Mesenteric fat pad (tissue), 1 donor: ENCODE data around the gene DCUN1D2. TPM values are rescaled to one million over a fixed set of nuclear protein-coding genes. Genes with fewer than 3 reads are reported as not detected.

Source experiments
- DNase-seq: peaks from one replicate; pipeline ENCODE4 v3.0.0-alpha.2; 2020; ENCODE audit warnings: low spot score
- total RNA-seq: library from RNA; stranded (reverse); fragmentation: NEBNext Ultra II Directional; extraction: Animal tissue kit (Norgen Biotek cat#: 25700); gene quantifications from one replicate; pipeline ENCODE4 v1.2.1, GENCODE V29; 2021
- donor health status: DM: yes; HTN: yes; CAD: no.

The DCUN1D2 gene
- total RNA-seq, 1 donor from 2014 or later: 21.7 TPM

DNA sequence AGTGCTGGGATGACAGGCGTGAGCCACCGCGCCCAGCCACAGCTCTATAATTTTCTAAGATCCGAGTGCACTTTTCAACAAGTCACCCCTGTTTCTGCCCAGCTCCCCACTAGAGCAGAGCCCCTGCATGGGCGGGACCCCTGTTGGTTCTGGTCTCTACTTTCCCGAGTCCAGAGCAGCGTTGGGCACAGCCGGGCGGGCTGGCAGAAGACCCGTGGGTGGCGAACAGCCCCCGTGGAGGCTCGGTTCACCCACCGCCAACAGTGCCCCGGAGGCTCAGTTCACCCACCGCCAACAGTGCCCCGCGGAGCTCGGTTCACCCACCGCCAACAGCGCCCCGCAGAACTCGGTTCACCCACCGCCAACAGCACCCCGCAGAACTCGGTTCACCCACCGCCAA lies 78.1 kb downstream of the DCUN1D2 start:
- no peak for DNase-seq

DNA sequence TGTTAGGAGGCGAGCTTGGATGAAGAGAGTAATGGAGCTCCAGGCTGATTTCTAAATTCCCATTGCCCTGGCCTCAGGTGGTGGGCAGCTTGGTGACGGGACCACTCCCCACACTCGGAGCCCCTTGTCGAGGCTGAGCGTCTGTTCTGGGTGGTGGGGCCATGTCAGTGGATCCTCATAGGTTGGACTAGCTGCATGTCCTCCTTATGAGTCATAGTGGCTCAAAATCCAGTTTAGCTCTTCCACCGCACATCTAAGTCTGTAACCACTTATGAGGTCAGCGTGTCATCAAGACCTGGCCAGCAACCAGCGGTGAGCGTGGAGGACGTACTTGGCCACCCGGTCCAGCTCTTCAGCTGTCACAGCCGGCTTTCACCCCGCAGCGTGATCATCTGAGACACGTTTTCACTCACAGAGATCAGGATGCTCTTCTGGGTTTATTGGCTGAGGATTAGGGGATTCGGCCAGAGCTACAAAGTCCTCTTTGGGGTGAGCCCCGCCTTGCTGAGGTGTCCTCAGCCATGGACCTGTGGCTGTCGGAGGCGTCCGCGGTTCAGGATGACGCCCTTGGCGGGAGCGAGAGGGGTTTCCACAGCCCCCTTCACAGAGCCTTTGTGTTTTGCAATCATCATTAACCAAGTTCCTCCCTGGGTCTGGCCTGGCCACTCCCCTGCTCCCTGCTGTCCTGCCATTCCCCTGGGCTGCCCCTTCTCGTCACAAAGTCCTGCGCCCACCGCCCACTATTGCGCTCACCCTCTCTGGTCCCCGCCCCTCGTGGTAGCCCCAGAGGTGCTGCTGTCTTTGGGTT lies 79.1 kb downstream of the DCUN1D2 start:
- no peak for DNase-seq

DNA sequence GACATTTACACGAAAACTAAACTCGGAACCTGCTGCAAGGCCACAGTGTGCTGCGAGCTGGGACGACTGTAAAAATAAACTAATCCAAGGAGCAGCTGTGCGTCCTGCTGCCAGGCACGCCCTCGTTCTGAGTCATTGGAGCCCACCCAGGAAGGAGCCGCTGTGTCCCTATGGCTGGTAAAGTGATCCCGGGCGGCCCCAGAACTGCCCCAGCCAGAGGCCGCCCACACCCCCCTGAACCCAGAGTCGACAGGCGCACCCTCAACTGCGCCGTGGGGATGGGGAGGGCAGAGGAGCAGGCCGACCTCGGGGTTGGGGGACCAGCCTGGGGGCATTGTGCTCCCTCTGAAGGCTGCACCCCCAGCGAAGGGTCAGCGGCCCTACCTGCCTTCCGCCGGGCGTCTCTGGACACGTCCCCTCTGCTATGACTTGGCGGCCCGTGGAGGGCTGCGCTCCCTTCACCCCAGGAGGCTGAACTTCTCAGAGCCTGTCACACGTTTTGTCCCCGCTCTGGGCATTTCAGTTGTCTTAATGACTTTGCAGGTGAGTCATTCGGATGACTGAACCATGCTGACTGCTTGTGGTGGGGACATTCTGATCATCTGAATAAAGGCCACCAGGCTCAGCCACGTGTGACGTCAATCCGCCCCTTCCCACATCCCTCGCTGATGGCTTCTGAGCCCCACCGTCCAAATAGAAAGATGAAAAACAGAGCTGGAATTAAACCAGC lies 79.9 kb downstream of the DCUN1D2 start:
- DNase-seq: no peak

DNA sequence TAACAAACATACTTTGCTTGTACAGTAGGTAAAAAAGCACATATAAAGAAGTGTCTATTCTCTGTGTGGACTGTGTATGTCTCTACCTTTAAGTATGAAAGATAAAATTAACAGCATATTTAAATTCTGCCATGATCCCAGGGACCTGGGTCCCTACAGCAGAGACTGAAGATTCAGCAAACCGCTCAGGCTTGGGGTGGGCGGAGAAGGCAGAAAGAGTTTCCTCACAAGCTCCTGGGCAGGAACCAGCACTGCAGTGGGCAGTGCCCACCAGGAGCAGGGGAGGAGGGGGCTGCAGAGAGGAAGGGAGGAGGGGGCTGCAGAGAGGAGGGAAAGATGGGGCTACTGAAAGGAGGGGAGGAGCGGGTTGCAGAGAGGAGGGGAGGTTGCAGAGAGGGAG lies 81.9 kb downstream of the DCUN1D2 start:
- no peak for DNase-seq

DNA sequence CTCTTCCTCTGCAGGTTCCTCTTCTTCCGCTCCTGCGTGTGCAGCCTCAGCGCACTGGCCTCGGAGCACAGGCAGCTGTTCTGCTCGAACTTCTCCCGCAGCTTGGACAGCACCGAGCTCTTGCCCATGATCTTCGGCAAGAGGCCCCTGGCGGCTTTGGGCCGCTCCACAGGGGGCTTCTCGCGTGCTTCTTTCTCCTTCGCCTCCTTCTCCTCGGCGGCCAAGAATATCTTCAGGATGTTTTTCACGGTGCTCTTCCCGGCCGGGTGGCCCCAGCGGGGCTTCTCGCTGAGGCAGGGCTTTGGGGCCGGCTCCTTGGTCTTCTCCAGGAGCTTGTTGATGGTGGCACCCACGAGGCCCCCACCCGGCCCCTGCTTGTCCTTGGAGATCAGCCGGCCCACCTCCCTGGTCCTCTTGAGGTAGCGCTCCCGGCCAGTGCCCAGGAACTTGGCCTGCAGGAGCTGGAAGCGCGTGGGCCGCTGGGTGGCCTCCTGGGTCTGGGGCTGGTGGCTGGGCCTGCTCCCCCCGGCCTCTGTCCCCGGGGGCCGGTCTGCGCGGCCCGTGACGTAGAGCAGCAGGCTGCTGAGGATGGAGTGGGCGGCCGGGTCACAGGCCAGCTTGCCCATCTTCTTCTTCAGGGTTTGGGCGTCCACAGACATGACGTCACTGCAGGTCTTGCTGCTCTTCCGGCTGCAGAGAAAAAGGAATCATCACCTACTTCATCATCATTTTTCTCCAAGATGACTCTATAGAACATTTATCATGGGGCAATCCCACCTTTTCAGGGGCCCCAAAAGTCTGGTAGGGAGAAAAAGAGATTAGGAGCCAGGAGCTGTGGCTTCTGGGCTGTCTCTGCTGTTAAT lies 82.7 kb downstream of the DCUN1D2 start:
- DNase-seq: peak; percentile 80

DNA sequence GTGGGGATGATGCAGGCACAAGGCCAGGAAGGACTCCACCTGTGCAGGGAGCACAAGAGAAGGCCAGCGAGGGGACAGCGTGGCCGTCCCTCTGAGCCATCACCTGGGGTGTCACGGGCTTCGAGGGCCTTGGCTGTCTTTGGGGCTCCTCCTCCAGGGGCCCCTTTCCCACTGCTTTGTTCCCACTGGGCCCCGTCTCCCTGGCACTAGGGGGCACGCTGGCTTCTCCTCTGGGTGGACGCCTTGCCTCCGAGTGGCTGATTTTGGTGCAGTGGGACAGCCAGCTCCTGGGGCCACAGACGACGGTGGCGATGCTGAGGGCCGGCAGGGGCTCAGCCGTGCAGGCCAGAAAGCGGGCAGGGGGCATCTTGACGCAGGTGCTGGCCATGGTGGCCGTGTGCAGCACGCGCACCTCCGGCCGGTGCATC lies 83.4 kb downstream of the DCUN1D2 start:
- DNase-seq: peak; percentile 72

DNA sequence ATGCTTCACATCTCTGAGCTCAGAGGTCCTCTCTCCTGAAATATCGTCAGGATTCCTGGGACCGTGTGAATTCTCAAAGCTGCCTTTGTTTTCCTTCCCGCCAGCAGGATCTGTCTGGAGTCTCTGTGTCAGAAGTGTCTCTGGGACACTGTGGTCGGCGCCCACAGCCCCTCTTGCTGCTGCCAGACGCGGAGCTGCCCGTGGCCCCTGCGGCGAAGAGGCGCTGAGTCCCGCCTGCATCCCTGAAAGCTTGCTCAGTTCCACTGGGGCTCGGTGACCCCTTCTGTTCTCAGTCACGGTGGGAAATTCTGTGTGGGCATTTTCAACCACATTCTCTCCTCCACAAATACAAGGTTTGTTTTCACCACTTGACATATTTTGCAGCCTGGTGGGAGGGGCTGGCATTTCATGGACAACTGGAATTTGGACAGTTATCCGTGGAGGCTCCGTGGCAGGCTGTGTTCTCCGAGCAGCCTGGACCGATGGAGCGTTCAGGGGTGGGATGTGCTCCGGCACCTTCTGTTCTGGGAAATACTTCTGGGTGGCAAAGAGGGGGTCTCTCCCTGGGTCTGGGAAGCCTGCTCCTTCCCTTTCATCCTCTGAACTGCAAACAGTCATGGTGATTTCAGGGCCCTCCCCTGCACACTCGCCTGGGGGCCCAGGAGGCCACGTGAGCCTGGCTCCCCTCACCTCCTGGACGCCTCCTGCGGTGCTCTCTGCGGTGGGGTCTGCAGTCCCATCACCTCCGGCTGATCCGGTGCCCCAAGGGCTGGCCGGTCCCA lies 84.0 kb downstream of the DCUN1D2 start:
- DNase-seq: peak; percentile 68

Other genes with a start within 250 kb of the DCUN1D2 start
- 240 TPM for gene LAMP1, start 193.5 kb downstream of the DCUN1D2 start, total RNA-seq
- gene GRTP1, start 126.6 kb downstream of the DCUN1D2 start, total RNA-seq: 3.1 TPM
- 2.1 TPM for gene ADPRHL1, start 37.2 kb downstream of the DCUN1D2 start, total RNA-seq
- gene TFDP1, start 94.0 kb upstream of the DCUN1D2 start, total RNA-seq: 66.4 TPM
- gene ATP4B, start 167.5 kb upstream of the DCUN1D2 start, total RNA-seq: not detected
- gene GRK1, start 176.5 kb upstream of the DCUN1D2 start, total RNA-seq: not detected